Suppressor macrophage (primary cell): Measurements from ENCODE around the gene TMSB15B.
"Not testable (repeated sequence)": the region's sequence is repeated elsewhere in the genome, so short reads cannot be mapped to it uniquely, and the experiment has no call there.

Experiments
- DNase-seq, 4 experiments: peaks; one replicate each; pipeline ENCODE4 v3.0.0-alpha.2; 2020 to 2022
- total RNA-seq, 17 experiments: gene quantifications; one replicate each; lab custom pipeline; 2026; ENCODE audit warnings: mixed read lengths in 6 of 17, inconsistent platforms in 3 of 17; lab: John Stamatoyannopoulos, UW

TMSB15B gene
- 0 to 0.77 (median 0.05) reads per million in 17 experiments for total RNA-seq

DNA sequence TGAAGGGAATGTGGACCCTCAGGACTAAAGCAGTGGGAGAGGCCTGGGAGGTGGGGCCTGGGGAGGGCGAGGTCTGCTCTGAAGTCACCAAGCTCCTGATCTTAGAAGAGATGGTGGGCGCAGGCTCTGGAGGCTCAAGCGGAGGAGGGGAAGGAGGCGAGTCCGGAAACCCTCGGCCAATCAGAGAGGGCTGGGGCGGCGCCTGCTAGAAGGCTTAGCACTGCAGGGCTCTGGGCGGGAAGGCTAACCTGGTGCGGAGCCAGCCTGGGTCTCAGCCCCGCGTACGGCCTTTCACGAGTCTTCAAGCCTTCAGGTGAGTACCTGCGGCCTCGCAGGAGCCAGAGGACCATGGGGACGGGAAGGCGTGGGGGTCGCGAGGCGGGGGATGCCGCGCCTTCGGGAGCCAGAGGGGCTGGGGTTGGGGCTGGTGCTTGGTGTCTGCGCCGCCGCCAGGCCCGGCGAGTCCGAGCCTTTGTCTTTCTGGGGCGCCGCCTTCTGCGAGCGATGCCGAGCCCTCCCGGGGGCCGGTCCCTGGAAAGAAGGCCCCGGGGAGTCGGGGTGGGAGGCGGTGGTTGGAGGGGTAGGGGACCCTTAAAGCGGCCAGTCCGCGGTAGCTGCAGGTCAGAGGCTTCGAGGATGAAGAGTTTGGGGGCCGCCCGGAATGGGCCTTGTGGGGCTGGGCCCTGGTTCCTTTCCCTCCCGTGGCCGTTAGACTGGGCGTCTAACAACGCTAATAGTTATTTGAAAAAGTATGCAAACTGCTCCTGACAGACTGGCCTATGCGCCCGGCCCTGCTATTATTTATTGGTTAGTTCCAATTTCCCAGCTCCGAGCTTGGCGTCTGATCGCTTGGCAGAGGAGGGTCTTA lies at the start of gene TMSB15B:
Gene TMSB15B (plus strand): TSS at position 217 of the 868 bp plus-strand sequence.
- not testable (repeated sequence) for DNase-seq

DNA sequence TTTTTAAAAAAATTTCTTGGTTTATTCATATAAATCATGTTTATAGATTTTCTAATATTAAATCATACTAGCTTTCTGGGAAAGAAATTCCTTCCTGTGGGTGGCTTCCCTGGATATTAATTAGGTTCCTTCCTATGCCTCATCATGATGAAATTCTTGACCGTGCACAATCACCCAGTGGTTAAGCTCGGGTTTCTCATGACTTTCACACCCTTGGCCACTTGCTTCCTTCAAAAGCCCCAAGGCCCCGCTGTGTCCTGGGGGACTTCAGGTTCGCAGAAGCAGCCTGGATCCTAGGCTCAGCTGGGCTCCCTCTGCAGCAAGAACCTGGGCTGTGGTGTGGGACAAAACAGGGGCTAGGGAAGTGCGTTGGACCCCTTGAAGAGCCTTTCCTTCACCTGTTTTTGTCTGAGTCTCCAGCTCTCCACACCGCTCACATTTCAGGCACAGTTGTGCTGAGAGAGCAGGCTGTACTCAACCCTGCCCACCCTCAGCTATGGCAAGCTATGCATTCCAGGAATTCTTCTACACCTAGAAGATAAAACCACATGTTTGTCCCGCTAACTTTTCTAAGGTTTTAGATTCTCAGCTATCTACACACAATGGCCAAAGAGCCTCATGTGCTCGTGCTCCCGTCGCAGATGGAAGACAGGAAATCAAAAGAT lies 48.9 kb upstream of the TMSB15B start:
- no peak for DNase-seq

DNA sequence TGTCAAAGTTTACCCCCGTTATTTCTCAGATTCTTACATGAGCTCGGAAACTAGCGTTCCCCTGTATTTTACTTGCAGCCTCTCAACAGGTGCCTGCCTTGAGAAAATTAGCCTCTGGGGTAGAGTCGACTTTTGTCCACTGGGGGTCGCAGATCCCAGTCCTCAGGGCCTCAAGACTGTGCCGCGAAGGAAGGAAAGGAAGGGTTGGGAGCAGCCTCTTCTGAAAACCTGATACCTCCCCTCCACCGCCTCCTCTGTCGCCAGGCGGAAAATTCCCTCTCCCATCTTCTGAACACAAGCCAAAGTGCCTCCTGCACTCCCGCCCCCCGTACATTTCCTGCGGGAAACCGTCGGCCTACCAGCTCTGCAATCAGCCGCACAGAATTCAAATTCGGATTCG lies 44.4 kb upstream of the TMSB15B start:
- DNase-seq, result peak; percentile 44 to 58 (median 54)

DNA sequence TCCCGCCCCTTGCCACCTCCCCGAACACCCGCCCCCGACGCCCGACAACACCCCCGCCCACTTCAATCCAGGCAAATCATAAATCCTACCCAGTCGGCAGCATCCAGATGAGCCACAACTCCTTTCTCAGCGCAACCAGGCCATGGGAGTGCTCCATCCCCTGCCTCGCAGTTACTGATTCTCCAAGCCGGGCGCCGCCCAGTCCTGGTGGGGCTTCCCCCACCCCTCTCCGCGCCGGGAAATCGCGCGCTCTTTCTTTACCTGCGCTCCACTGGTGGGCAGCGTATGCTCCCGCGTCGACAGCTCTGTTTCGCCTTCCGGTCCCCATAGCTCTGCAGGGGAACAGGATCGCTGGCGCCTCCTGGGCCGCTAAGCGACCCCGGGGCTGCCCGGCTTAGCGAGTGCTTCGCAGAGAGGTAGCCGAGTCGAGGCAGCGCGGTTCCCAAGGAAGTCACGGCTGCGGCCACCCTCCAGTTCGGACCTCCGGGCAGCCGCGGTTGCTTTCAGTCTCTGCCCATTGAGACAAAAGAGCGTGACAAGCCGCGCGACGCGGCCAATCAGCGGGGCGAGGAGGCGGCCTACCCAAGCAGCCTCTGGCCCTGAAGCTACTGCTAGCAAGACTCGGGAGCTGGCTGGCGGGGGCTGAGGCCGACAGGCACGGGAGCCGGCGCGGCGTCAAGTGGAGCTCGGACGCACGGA lies 43.7 kb upstream of the TMSB15B start:
- DNase-seq, result peak; percentile 46 to 76 (median 64)

DNA sequence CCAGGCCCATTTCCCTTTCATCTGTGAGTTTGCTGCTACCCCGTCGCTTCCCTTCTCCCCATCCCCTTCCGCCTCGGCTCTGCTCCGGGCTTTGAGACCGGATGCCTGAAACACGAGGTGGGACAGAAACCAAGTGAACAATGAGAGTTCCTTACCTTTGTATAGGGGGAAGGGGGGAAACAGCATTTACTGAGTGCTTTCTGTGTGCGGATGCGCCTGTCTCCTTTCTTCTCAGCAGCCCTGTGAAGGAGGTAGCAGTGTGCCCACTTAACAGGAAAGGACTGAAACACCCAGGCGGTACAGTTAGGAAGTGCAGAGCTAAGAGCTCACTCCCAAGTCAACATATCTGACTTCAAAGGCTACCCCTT lies 43.2 kb upstream of the TMSB15B start:
- peak in 3 of 4 experiments; percentile 16 to 23 (median 22) for DNase-seq

DNA sequence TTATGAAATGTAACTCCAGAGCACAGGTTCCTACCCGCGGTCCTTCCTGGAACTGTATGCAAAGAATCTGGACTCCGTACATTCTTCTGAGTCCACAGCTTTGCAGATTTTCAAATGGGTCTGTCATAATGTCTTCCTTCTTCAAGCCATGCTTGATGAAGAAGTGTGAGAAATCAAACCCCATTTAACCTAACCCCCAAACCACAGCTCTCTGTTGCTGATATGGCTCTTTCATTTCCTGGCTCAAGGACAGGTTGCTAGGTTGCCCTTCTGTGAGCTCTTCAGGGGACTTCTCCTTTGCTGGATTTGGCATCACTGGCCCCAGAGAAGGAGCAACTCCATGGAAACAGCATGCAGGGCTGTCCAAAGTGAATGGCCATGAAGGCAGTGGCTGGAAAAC lies 41.9 kb upstream of the TMSB15B start:
- DNase-seq, result not testable (repeated sequence)

DNA sequence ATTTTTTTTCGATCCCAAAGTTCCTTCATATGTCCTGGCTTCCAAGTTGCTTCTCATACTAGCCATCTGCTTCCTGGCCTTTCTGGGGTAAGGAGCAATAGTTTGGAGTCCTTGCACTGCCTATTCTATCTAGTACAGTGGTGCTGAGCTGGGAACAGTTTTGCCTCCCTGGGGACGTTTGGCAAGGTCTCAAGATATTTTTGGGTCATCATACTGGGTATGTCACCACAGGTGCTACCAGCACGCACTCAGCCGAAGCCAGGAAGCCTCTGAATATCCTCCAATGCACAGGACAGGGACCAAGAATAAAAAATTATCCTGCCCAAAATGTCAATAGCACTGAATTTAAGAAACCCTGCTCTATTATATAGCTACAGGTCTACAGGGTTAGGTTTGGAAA lies 35.4 kb upstream of the TMSB15B start:
- no peak for DNase-seq

DNA sequence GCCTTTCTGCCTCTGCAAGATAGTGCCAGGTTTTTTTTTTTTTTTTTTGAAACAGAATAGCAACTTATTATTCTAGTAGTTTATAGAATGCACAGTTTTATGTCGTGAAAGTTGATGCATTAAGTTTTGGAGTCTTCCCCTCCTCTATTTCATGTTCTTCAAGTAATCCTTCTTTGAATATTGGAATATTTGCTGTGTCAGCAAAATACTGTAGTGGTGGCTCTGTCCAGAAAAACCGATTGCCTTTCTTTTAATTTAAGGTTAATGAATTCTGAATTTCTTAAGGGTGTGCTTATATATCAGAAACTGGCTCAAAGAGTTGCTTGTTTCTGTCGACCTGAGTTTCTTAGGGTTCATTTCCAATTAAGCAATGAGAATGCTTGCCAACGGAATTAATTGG lies 34.8 kb upstream of the TMSB15B start:
- no peak for DNase-seq

DNA sequence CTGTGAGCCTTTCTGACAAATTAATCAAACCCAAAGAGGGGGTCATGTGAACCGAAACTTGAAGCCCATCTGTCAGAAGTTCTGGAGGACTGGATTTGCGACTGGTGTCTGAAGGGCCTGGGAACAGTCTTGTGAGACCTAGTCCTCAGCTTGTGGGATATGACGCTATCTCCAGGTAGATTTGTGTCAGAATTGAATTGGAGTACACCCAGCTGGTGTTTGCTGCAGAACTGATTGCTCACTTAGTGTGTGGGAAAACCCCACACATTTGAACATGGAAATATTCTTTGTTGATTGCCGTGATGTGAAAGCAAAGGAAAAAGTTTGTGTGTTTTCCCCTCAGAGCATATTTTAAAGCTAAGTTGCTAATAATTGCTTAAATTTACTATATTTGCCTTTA lies 30.3 kb upstream of the TMSB15B start:
- DNase-seq, result no peak

DNA sequence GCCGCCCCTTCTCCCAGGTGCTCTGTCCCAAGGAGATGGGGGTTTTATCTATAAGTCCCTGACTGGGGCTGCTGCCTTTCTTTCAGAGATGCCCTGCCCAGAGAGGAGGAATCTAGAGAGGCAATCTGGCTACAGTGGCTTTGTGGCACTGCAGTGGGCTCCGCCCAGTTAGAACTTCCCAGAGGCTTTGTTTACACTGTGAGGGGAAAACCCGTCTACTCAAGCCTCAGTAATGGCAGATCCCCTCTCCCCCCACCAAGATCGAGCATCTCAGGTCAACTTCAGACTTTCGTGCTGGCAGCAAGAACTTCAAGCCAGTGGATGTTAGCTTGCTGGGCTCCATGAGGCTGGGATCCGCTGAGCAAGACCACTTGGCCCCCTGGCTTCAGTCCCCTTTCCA lies 22.2 kb upstream of the TMSB15B start:
- DNase-seq, result not testable (repeated sequence)

DNA sequence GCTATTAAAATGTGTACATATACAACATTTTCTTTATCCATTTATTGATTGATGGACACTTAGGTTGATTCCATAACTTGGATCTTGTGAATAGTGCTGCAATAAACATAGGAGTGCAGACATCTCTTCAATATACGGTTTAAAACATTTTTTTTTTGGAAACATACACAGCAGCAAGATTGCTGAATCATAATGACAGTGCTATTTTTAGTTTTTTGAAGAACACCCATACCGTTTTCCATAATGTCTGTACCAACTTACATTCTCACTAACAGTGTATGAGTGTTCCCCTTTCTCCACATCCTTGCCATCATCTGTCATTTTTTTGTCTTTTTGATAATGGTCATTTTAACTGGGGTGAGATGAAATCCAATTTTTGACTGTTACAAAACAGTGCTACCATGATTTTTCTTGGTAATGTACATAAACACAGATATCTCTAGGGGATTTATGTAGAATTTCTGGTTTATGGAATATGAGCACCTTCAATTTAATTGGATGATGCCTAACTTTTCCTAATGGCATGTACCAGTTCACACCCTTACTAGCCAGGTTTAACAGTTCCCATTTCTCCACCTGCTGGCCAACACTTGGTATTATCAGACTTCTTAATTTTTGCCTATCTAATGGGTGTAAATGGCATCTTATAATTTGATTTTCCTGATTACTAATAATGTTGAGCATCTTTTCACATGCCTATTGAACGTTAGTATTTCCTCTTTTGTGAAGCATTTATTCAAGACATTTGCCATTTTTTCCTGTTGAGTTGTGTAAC lies 21.0 kb upstream of the TMSB15B start:
- peak; percentile 12 to 35 (median 32) for DNase-seq

DNA sequence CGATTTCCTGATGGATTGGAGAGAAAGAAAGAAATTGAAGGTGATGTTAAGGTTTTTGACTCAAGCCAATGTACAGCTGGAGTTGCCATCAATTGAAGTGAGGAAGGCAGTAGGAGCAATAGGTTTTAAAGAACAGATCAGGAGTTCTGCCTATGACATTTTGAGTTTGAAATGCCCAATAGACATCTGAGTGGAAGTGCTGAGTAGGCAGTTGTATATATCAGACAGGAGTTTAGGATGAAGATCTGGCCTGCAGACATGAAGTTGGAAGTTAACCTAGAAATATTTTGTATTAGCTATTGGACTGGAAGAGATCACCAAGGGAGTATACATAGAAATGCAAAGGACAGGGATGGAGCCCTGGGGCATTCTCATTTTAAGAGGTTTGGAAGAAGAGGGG lies 12.9 kb upstream of the TMSB15B start:
- DNase-seq, result no peak

DNA sequence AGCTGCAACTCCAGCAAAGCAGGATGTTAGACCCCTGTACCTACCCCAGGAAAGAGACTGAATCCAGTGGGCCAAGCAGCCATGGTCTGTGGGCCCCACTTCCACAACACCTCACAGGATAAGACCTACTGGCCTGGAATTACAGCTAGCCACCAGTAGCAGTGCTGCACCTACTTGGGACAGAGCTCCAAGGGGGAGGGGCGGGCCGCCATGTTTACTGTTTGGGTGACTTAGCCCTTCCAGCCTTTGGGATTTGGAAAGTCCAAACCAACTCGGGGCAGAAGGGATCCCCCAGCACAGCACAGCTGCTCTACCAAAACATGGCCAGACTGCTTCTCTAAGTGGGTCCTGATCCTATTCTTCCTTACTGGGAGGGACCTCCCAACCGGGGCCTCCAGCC lies 9.1 kb upstream of the TMSB15B start:
- no peak for DNase-seq

DNA sequence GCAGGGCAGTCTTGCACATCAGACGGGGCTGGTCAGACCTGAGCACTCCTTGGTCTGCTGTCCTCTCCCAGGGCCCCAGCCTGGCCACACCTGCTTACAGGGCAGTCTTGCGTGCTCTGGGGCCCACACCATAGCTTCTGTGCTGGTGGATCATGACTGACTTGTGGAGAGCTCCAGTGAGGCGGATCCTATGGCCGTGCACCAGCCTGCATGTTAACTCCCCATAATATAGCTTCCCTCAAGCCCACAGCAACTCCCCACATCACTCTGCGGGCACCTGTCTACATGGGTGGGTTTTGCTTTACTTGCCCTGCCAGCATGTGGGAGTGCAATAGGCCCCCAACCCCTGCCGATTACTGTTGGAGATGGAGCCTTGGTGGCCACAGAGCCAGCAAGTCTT lies 8.2 kb upstream of the TMSB15B start:
- no peak for DNase-seq

DNA sequence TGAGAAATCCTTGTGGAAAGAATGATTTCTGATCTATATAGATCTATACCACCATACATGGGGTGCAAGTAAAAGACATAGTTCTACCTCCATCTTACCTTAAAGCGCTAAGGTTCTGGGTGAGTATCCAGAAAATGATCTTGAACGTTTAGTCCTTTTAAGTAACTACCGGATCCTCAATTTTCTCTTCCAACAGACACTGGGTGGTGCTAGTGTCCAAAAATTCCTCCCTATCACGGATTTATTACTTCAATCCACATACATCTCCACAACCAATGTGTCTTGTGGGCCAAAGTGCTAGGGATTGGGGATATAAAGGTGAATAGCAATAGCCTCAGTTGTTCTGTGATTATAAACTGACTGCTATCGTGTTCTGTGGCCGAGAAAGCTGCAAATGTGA lies 1.8 kb upstream of the TMSB15B start:
- not testable (repeated sequence) for DNase-seq

DNA sequence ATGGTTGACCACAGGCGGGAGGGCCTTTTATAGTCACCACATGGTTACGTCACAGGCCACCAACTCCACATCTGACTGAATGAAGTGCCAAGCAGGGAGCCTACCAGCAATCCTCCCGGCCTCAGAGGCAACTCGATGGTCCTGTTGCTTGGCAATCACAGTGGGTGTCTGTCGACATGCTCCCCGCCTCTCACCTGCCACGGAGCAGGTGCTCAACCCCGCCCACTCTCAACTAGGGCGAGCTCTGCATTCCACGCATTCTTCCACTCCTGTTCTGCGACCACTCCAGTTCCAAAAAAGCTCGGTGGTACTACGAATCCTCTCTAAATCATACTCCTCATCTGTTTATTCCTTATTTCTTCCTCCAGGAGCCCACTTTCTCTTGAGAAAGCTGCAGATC lies 21.1 kb downstream of the TMSB15B start:
- DNase-seq, result not testable (repeated sequence)

DNA sequence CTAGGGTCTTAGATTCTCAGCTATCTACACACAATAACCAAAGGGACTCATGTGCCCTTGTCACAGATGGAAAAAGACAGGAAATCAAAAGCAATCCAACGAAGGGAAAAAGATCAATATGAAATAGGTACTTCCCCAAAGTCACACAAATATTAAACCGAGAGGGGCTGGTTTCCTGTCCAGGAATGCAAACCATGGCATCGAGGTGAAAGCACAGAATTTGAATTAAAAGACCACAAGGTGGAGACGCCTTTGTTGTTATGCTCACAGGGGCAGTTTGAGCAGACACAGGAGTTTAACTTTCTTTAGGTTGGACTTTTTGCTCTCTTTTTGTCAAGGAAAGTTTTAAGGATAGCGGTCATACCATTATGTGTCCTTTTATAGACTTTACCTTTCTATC lies 36.8 kb downstream of the TMSB15B start:
- DNase-seq, result no peak

DNA sequence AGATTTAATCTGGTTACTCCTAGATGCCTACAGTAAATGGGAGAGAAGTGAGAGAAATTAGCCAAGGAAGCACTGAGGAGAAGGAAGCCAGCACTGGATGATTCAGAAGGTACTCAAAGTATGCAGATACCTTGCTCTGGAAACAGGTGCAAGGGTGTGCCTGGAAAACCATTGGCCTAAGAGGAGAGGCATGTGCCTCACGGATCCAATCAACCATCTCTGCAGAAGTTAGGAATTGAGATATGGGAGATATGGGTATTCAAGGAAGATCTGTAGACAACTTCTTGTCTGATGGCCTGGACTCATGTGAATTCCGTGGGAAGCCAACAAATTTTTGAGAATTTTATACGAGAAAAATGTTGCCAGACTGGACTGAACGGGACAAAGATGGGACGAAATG lies 46.4 kb downstream of the TMSB15B start:
- DNase-seq, result no peak

DNA sequence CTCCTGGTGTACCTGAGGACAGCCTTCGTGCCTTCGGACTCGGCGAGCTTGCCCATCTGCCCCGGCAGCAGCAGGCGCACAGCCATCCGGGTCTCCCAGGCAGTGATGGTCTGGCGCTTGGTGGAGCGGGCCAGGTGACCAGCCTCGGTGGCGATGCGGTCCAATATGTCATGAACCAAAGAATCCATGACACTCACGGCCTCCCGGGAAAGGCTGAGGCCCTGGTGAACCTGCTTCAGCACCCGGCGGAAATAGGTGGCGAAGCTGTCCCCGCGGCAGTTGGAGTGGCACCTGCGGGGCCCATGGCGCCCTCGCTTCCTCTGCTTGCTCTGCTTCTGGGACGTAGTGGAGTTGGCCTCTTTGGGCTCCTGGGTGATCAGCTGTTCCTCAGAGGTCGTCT lies 50.7 kb downstream of the TMSB15B start:
- no peak for DNase-seq

DNA sequence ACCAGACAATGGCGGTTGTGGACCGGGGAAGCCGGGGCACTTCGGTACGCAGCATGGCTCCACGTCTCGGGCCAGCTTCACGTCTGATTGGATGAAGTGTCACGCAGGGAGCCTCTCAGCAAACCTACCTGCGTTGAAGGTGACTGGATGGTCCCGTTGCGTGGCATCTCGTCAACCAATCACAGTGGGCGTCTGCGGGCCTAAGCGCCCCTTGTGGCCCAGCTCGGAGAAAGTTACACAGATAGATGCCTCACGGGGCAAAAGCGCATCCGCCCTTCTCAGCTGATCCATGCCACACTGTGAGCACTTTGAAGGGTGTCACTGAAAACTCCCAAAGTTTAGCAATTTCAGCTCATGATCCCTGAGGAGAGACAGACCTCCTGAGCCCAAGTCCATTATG lies 51.2 kb downstream of the TMSB15B start, which contains the start of gene H2BW1:
Gene H2BW1 (minus strand): TSS at position 103 of the 400 bp plus-strand sequence. CDS start 132 bp downstream, outside the sequence.
- no peak for DNase-seq

DNA sequence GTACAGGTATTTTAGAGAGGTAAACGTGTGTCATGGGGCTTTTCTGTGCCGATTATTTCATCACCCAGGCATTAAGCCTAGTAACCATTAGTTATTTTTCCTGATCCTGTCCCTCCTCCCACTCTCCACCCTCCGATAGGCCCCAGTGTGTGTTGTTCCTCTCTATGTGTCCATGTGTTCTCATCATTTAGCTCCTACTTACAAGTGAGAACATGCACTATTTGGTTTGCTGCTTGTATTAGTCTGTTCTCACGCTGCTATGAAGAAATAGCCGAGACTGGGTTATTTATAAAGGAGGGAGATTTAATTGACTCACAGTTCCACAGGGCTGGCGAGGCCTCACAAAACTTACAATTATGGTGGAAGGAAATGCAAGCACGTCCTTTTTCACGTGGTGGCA lies 53.1 kb downstream of the TMSB15B start:
- DNase-seq, result not testable (repeated sequence)
